WTC11 (cell line): Measurements from ENCODE around the gene MAGI3. TPM values are rescaled to one million over a fixed set of nuclear protein-coding genes. Genes with fewer than 3 reads are reported as not detected.

ENCODE experiments used
- ATAC-seq: fragments of 200-7000 bp; cut with Tn5 transposase; 2 replicates; pipeline ENCODE4 v1.10.0; 2021; ENCODE audit warnings: mild to moderate bottlenecking, moderate library complexity
- CTCF ChIA-PET: fragments of 300-600 bp; sonication (Branson Sonifier 250); formaldehyde crosslinking; loops from one replicate; lab custom pipeline; 2021; ENCODE audit warnings: antibody characterized with exemption; lab: Charles Lee
- POLR2A ChIA-PET: fragments of 350-600 bp; sonication (Branson Sonifier 250); formaldehyde crosslinking; loops from one replicate; lab custom pipeline; 2021; ENCODE audit warnings: antibody characterized with exemption; lab: Charles Lee
- DNase-seq: peaks from one replicate; pipeline ENCODE4 v3.0.0; 2021; ENCODE audit warnings: low spot score
- H3K27ac Mint-ChIP-seq: 2 replicates; pipeline ENCODE4 v1.8.0; 2021; ENCODE audit warnings: mixed read lengths
- H3K27me3 Mint-ChIP-seq: 2 replicates; pipeline ENCODE4 v1.8.0; 2021; ENCODE audit warnings: low read depth, mild to moderate bottlenecking, moderate library complexity, mixed read lengths
- H3K36me3 Mint-ChIP-seq: 2 replicates; pipeline ENCODE4 v1.8.0; 2021; ENCODE audit warnings: mixed read lengths
- H3K4me1 Mint-ChIP-seq: 2 replicates; pipeline ENCODE4 v1.8.0; 2022; ENCODE audit warnings: mixed read lengths
- H3K4me3 Mint-ChIP-seq: 2 replicates; pipeline ENCODE4 v1.8.0; 2021; ENCODE audit warnings: mild to moderate bottlenecking, moderate library complexity, mixed read lengths
- H3K9me3 Mint-ChIP-seq: 2 replicates; pipeline ENCODE4 v1.8.0; 2021; ENCODE audit warnings: mixed read lengths
- CDX4 ChIP-seq: fragments of 250-450 bp; sonication (Bioruptor Pico); IDR thresholded peaks from 2 replicates; pipeline ENCODE4 v1.9.0; 2021; ENCODE audit warnings: moderate library complexity, mild to moderate bottlenecking, inconsistent platforms, borderline replicate concordance
- CREB1 ChIP-seq: sonication (generic); formaldehyde crosslinking; IDR thresholded peaks from 2 replicates; pipeline ENCODE4 v1.8.0; 2023; ENCODE audit warnings: mild to moderate bottlenecking, missing genetic modification reagents
- E2F4 ChIP-seq: sonication (generic); formaldehyde crosslinking; IDR thresholded peaks from 2 replicates; pipeline ENCODE4 v1.8.1; 2022; ENCODE audit warnings: low read depth, mild to moderate bottlenecking, moderate library complexity, missing genetic modification reagents, borderline replicate concordance
- ELF4 ChIP-seq: sonication (generic); formaldehyde crosslinking; IDR thresholded peaks from 2 replicates; pipeline ENCODE4 v1.8.1; 2022; ENCODE audit warnings: low read depth, mild to moderate bottlenecking, moderate library complexity, missing genetic modification reagents
- EMX1 ChIP-seq: fragments of 250-450 bp; sonication (Bioruptor Pico); IDR thresholded peaks from 2 replicates; pipeline ENCODE4 v1.8.0; 2021; ENCODE audit warnings: mild to moderate bottlenecking
- FOXK1 ChIP-seq: sonication (generic); formaldehyde crosslinking; IDR thresholded peaks from 2 replicates; pipeline ENCODE4 v1.8.0; 2022; ENCODE audit warnings: mild to moderate bottlenecking, moderate library complexity, missing genetic modification reagents
- FOXP1 ChIP-seq: sonication (generic); formaldehyde crosslinking; IDR thresholded peaks from 2 replicates; pipeline ENCODE4 v1.8.0; 2022; ENCODE audit warnings: missing genetic modification reagents, mild to moderate bottlenecking, moderate library complexity, borderline replicate concordance
- GABPB1 ChIP-seq: sonication (generic); formaldehyde crosslinking; IDR thresholded peaks from 2 replicates; pipeline ENCODE4 v1.8.1; 2023; ENCODE audit warnings: mild to moderate bottlenecking, missing genetic modification reagents
- HMGA2 ChIP-seq: fragments of 250-450 bp; sonication (Bioruptor Pico); IDR thresholded peaks from 2 replicates; pipeline ENCODE4 v1.4.0; 2021; ENCODE audit warnings: mild to moderate bottlenecking, moderate library complexity
- MYBL2 ChIP-seq: sonication (generic); formaldehyde crosslinking; IDR thresholded peaks from 2 replicates; pipeline ENCODE4 v1.8.1; 2023; ENCODE audit warnings: mild to moderate bottlenecking, moderate library complexity, missing genetic modification reagents
- NFYB ChIP-seq: sonication (generic); formaldehyde crosslinking; conservative IDR thresholded peaks from 2 replicates; pipeline ENCODE4 v1.8.0; 2022; ENCODE audit warnings: low read depth, missing genetic modification reagents
- RELA ChIP-seq: sonication (generic); formaldehyde crosslinking; IDR thresholded peaks from 2 replicates; pipeline ENCODE4 v1.8.1; 2022; ENCODE audit warnings: missing genetic modification reagents, mild to moderate bottlenecking, borderline replicate concordance
- RORB ChIP-seq: fragments of 250-450 bp; sonication (Bioruptor Pico); IDR thresholded peaks from 2 replicates; pipeline ENCODE4 v1.9.0; 2021; ENCODE audit warnings: mild to moderate bottlenecking
- SOX15 ChIP-seq: fragments of 250-450 bp; sonication (Bioruptor Pico); IDR thresholded peaks from 2 replicates; pipeline ENCODE4 v1.9.0; 2021; ENCODE audit warnings: mild to moderate bottlenecking
- TCF7 ChIP-seq: sonication (generic); formaldehyde crosslinking; IDR thresholded peaks from 2 replicates; pipeline ENCODE4 v1.8.0; 2022; ENCODE audit warnings: mild to moderate bottlenecking, low read depth, missing genetic modification reagents, moderate library complexity
- TEAD4 ChIP-seq: sonication (generic); formaldehyde crosslinking; IDR thresholded peaks from 2 replicates; pipeline ENCODE4 v1.8.0; 2022; ENCODE audit warnings: mild to moderate bottlenecking, missing genetic modification reagents
- ZNF121 ChIP-seq: sonication (generic); formaldehyde crosslinking; IDR thresholded peaks from 2 replicates; pipeline ENCODE4 v1.8.0; 2023; ENCODE audit warnings: missing genetic modification reagents
- ZNF138 ChIP-seq: sonication (generic); formaldehyde crosslinking; conservative IDR thresholded peaks from 2 replicates; pipeline ENCODE4 v1.8.1; 2022; ENCODE audit warnings: mild to moderate bottlenecking, moderate library complexity, missing genetic modification reagents
- ZNF396 ChIP-seq: fragments of 250-450 bp; sonication (Bioruptor Pico); IDR thresholded peaks from 2 replicates; pipeline ENCODE4 v1.8.0; 2021; ENCODE audit warnings: mild to moderate bottlenecking, moderate library complexity, borderline replicate concordance
- total RNA-seq: library from RNA; stranded (reverse); gene quantifications from 3 replicates; pipeline ENCODE4 v1.2.3, GENCODE V29; 2021
- TF ChIP-seq, protein P1 (sequence below): sonication (generic); formaldehyde crosslinking; IDR thresholded peaks from 2 replicates; pipeline ENCODE4 v1.8.0; 2023; ENCODE audit warnings: missing genetic modification reagents
- TF ChIP-seq, protein P2 (sequence below): sonication (generic); formaldehyde crosslinking; IDR thresholded peaks from 2 replicates; pipeline ENCODE4 v1.8.1; 2023; ENCODE audit warnings: mild to moderate bottlenecking, missing genetic modification reagents, moderate library complexity

The MAGI3 gene
- total RNA-seq, 1 experiment from 2014 or later = 9.7 TPM

- no peak for TF ChIP-seq E2F4
- TF ChIP-seq TCF7 (CRISPR knock-in tag) = no peak
Measured at GRCh38 chr1:113662101-113662500, 271.8 kb downstream of the MAGI3 start (continued).

- Mint-ChIP-seq H3K36me3 (no peaks in the 10 kb centered on the region), H3K27me3 (no peaks in the 10 kb centered on the region), H3K9me3 (no peaks in the 10 kb centered on the region; the same call in 1 of the 2 replicates), H3K4me1 (no peaks in the 10 kb centered on the region), H3K27ac (no peak overlapping the region), H3K4me3 (no peak overlapping the region)
- no peak for TF ChIP-seq RELA (CRISPR knock-in tag)
- no peak for TF ChIP-seq MYBL2 (CRISPR knock-in tag)
- TF ChIP-seq CDX4 (CRISPR knock-in tag) = no peak
- TF ChIP-seq SOX15 (CRISPR knock-in tag) = no peak
- TF ChIP-seq HMGA2 = no peak
- TF ChIP-seq ZNF121 (CRISPR knock-in tag) = no peak
- TF ChIP-seq TEAD4 (CRISPR knock-in tag) = no peak
- TF ChIP-seq ELF4 = no peak
- no peak for TF ChIP-seq ZNF138 (CRISPR knock-in tag)
- TF ChIP-seq FOXK1 (CRISPR knock-in tag) = no peak
- TF ChIP-seq, protein P1, sequence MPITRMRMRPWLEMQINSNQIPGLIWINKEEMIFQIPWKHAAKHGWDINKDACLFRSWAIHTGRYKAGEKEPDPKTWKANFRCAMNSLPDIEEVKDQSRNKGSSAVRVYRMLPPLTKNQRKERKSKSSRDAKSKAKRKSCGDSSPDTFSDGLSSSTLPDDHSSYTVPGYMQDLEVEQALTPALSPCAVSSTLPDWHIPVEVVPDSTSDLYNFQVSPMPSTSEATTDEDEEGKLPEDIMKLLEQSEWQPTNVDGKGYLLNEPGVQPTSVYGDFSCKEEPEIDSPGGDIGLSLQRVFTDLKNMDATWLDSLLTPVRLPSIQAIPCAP (CRISPR knock-in tag) = no peak
- TF ChIP-seq TCF7 (CRISPR knock-in tag) = no peak
- TF ChIP-seq NFYB (CRISPR knock-in tag) = no peak
- no peak for TF ChIP-seq GABPB1
- TF ChIP-seq, protein P2, sequence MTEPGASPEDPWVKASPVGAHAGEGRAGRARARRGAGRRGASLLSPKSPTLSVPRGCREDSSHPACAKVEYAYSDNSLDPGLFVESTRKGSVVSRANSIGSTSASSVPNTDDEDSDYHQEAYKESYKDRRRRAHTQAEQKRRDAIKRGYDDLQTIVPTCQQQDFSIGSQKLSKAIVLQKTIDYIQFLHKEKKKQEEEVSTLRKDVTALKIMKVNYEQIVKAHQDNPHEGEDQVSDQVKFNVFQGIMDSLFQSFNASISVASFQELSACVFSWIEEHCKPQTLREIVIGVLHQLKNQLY (CRISPR knock-in tag) = no peak
- POLR2A ChIA-PET = no interaction called here
- CTCF ChIA-PET = no interaction called here
- DNase-seq (no peak), ATAC-seq (no peak)
Measured at GRCh38 chr1:113663165-113663951, 273.0 kb downstream of the MAGI3 start.

DNA sequence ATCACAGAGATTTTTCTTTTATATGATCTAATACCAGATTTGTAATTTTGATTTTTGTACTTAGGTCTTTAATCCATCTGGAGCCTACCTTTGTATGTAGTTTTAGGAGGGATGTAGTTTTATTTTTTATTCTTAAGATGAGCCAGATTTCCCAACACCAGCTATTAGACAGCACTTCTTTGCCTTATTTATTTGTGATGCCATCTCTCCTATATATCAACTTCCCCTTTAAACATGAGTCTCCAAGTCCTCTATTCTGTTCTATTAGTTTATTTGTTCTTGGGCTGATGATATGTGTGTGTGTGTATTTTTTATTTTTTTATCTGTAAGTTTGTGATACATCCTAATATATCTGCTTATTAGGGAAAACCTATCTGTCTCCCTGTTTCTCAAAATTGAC, 274.8 kb downstream of the MAGI3 start:
- Mint-ChIP-seq H3K27me3 (no peaks in the 10 kb centered on the region), H3K4me1 (no peaks in the 10 kb centered on the region), H3K27ac (no peak overlapping the region), H3K9me3 (no peaks in the 10 kb centered on the region; the same call in 1 of the 2 replicates), H3K4me3 (no peak overlapping the region), H3K36me3 (no peaks in the 10 kb centered on the region)
- TF ChIP-seq HMGA2 = no peak
- no peak for TF ChIP-seq CREB1 (CRISPR knock-in tag)
- TF ChIP-seq FOXP1 (CRISPR knock-in tag) = no peak
- TF ChIP-seq ZNF396 = no peak
- TF ChIP-seq RORB (CRISPR knock-in tag) = no peak
- no peak for TF ChIP-seq EMX1
- ChIA-PET CTCF (no interaction called here), POLR2A (no interaction called here)
- no peak for ATAC-seq
- DNase-seq = no peak
